NAMALWA (cell line): Measurements from ENCODE around the gene BORA.
A peak's percentile ranks its signal among the peaks of the same experiment; 100 is the strongest.
"Not testable (repeated sequence)": the region's sequence is repeated elsewhere in the genome, so short reads cannot be mapped to it uniquely, and the experiment has no call there.

Experiments used
- DNase-seq: peaks from one replicate; pipeline ENCODE4 v3.0.0-alpha.2; 2015; ENCODE audit warnings: low spot score

The BORA gene

GRCh38 chr13:72763411-72763810 is 35.7 kb downstream of the BORA start:
- DNase-seq, result no peak

- DNase-seq, result no peak
Measured at GRCh38 chr13:72774019-72774418, 46.3 kb downstream of the BORA start.

DNA sequence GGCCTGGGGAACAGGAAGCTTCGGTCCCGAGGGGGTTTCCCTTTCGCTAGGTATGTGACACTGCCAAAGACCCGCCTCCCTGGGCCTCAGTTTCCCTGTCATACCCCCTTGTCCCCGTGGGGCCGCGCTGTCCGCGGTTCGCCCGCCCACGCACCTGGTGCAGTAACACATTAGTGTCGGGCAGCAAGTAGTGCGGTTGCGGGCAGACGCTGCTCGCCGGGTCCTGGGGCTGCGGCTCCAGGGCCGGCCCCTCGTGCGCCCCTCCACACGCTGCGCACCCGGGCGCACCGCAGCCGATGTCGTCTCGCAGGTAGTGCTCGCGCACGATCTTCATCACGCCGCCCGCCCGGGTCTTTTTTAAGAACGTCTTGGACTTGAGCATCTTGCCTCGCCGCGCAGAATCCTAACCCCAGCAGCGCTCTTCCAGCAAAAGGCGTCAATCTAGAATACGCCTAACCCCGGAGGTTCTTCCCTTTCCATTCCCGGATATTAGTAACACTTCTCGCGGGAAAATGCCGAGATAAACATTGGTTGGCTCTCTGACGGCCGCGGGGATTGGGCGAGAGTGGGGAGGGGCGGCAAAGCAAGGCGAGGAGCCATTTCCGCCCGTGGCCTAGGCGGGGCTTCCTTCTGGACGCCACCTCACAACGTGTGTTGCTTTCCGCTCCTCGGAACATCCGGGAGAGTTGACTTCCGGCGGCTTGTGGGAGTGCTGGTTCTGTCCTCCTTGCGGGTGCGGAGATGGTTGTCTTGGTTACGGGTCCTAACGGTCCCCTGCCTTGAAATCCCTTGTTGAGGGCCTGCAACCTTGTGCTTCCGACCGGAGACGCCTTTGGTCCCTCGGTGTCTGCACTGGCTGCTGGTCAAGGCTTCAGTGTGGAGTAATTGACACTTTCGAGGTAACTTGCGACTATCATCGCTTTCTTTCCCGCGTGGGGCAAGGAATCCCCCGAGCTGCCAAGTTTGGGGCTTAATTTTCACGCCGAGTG is 54.0 kb downstream of the BORA start, which contains the start of the genes DIS3 and PIBF1:
Gene DIS3 (minus strand): TSS at position 450 of the 989 bp plus-strand sequence. CDS start 68 bp downstream, at position 382.
Gene PIBF1 (plus strand): TSS at position 683 of the 989 bp plus-strand sequence. CDS start 1,337 bp downstream, outside the sequence.
- DNase-seq, result peak; percentile 100

GRCh38 chr13:72782717-72783116 is 55.0 kb downstream of the BORA start:
- peak; percentile 38 for DNase-seq

- not testable (repeated sequence) for DNase-seq
Measured at GRCh38 chr13:72784679-72785078, 57.0 kb downstream of the BORA start.

GRCh38 chr13:72788831-72789230 is 61.1 kb downstream of the BORA start:
- no peak for DNase-seq

DNA sequence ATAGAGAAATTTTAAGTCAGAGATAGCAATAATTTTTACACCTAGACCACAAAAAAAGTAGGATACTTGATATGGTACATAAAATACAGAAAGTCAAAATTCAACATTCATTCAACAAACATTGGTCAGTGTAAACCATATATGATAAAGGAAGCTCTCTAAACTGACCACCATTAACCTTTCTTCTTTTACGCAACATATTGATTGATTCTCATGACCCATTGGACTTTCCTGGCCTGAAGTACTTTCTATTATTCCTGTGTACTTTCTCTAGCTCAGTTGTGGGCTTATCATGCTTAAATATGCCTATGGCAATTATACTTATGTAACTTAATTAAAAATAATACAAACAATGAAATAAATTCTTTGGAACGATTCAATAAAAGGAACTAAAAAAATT is 64.9 kb downstream of the BORA start:
- DNase-seq, result no peak

- DNase-seq, result no peak
Measured at GRCh38 chr13:72798817-72799216, 71.1 kb downstream of the BORA start.

DNA sequence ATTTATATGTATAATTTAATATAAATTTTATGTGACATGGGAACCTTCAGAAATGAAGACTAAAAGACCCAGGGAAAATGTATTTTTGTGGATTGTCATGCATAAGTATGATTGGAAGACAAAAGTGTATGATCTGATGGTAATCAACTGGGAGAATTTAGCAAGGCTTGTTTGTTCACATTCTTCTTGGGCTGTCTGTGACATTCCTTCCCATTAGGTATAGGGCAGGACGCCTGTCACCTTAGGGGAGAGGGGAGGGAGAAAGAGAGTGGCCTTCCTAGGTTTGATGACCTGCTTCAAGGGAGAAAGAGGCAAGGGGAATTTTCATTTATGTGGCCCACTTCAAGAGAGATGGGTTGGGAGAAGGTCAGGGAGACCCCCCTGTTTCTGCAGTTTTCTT is 76.6 kb downstream of the BORA start:
- no peak for DNase-seq
